HG02759 (cell line): Measurements from ENCODE around the gene PGS1.
A peak's percentile ranks its signal among the peaks of the same experiment; 100 is the strongest.
"Not testable (repeated sequence)": the region's sequence is repeated elsewhere in the genome, so short reads cannot be mapped to it uniquely, and the experiment has no call there.

Source experiments
- ATAC-seq: cut with Tn5 transposase; IDR thresholded peaks from one replicate; pipeline ENCODE4 v1.9.1; 2021; ENCODE audit warnings: mild to moderate bottlenecking, moderate library complexity; ENCODE audit not compliant: unreplicated experiment

Gene PGS1

GRCh38 chr17:78378225-78379130, at the start of gene PGS1:
Gene PGS1, plus strand, starts transcription at chr17:78378649. Its CDS starts 17 bp downstream, at chr17:78378666.
- ATAC-seq = peak; percentile 71

- no peak for ATAC-seq
These were observed 49.0 kb upstream of the PGS1 start for GRCh38 chr17:78329263-78330059.

GRCh38 chr17:78330570-78331224, 47.8 kb upstream of the PGS1 start:
- ATAC-seq = no peak

DNA sequence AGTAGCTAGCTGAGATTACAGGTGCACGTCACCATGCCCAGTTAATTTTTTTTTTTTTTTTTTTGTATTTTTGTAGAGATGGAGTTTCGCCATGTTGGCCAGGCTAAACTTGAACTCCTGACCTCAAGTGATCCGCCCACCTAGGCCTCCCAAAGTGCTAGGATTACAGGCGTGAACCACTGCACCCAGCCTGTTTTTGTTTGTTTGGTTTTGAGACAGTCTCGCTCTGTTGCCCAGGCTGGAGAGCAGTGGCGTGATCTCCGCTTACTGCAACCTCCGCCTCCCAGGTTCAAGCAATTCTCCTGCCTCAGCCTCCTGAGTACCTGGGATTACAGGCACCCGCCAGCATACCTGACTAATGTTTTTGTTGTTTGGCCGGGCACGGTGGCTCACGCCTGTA, 47.1 kb upstream of the PGS1 start:
- ATAC-seq = not testable (repeated sequence)

DNA sequence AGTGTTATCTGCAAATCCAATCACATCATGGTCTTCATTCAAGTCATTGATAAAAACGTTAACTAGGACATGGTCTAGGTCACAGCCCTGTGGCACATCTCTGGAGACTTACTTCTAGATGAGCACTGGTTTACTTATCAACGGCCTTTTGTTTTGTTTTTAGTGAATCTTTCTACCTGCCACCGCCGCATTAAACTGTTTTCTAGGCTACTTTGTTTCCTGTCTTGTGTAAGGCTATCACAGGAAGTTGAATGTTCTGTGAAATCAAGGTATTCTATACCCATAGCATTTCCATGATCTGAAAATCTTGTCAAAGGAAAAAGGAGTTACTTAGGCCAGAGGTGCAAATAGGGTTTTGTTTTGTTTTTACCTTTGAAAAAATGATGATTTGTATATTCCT, 45.5 kb upstream of the PGS1 start:
- ATAC-seq = no peak

DNA sequence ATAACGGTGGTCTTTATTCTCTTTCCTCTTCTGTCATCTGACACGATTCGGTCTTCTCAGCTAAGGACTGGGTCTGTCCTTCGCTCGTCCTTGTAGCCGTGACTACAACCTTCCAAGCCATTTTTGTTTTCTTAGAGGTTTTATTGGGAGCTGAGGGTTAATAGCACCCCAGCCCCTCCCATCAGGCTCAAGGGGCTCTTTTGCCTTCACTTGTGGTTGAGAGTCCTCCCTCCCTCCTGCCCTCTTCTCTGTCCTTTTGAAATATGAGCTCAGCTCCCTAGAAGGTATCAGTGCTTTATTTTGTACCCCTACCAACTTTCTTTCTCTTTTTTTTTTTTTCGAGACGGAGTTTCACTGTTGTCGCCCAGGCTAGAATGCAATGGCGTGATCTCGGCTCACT, 43.2 kb upstream of the PGS1 start:
- no peak for ATAC-seq

DNA sequence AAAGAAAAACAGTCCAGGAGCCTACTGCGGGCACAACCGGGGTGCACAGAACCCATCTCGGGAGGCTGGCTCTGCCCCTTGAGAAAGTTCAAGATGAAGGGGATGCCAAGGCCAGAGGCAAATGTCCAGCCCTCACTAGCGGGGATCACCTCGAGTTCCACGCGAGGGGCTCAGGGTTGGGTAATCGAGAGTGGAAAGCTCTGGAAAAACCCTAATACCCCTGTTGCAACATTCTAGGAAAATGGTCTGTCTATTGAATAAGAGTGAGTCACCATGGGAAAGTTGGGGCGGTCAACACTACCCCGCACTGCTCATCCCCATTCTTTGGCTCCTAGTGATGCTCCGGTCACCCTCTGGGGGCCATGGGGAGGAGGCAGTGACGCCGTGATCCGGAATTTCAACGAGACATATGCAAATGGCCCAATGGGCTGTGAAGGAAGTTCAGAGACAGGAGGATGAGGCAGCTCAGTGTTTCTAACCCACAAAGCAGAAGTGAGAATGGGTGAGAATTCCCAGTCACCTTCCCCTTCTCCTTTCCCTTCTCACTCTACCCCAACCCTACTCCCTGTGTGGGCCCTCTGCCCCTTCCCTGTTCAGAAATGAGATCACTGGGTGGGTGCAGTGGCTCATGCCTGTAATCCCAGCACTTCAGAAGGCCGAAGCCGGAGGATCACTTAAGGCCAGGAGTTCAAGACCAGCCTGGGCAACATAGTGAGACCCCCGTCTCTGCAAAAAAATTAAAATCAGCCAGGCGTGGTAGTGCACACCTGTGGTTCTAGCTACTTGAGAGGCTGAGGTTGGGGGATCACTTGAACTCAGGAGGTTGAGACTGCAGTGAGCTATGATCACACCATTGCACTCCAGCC, 41.0 kb upstream of the PGS1 start:
- peak; percentile 58 for ATAC-seq

DNA sequence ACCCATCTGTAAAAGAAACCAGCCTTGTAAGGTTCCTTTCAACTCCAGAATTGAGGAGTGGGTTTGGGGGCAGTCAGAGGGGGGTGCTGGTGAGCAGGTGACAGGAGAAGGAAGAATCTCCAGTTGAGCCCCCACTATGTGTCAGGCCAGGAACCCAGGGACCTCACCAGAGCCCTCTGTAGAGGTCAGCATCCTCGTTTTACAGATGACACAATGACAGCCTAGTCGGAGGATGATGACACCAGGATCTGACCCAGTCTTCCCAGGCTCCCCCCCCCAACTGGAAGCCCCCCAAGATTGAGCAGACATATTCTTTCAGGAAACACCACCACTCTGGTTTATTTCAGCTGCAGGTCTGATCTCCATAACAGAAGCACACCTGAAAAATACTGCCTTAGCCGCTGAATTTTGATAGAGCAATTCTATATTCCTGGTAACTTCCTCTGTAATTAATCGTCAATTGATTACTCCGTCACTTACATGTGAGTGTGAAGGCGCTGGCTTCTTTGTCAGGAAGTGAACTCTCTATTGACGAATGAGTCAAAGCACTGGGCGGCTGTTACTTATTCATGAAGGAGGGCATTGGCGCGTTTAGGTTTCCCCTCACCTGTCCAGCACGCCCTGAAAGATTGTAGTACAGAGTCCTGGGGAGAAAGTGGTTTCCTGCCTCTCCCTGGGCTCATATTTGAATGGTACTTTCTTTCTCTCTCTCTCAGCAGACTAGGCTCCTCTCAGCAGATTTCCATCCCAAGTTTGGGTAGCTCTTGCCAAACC, 39.8 kb upstream of the PGS1 start:
- ATAC-seq = no peak

DNA sequence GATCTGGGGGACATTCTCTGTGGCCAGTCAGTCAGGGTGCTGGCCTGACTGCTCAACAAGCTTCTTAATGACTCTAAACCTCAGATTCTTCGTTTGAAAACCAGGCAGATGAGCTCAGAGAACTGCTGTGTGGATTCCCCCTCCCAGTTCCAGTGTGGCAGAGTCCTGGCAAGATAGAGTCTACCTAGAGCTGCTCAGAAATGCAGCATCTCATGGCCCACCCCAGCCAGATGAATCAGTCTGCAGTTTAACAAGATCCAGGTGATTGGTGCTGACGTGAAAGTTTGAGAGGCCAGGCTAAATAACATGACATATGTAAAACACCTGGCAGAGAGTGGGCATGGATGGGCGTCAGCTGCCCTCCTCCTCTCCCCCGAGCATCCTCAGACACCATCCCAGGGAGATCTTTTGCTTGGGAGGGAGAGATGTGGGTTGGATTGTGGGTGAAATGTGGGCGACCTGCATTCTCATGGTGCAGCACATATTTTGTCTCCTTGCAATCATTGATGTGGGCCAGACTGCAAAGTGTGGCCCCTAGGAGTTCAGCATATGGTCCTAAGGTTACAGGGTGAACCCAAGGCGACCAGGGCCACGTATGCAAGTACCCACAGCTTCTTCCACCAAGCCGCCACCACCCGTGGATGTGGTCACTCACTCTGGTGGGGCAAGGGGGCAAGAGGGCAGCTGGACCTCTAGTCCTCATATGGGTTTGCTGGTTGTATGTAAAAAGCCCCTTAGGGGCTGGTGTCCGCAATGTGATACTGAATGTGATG, 38.1 kb upstream of the PGS1 start:
- no peak for ATAC-seq

- ATAC-seq = no peak
These were observed 36.6 kb upstream of the PGS1 start for GRCh38 chr17:78341559-78342448.

GRCh38 chr17:78342449-78343186, 35.8 kb upstream of the PGS1 start:
- ATAC-seq = no peak

DNA sequence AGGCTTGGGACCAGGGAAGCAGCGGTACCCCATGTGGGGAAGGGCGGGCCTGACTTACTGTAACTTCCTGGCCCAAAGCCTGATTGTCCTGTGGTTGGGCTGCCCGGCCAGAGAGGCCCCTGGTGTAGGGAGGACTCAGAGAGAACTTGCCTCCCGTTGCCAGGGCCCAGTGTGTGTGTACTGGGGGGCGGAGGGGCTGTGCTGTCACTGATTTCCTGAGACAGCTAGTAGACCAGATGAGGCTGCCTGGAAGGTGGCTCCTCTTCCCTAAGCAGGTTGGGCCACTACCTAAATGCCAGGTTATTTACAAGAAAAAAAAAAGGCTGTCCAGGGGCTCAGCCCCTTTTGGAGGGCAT, 35.3 kb upstream of the PGS1 start:
- no peak for ATAC-seq

DNA sequence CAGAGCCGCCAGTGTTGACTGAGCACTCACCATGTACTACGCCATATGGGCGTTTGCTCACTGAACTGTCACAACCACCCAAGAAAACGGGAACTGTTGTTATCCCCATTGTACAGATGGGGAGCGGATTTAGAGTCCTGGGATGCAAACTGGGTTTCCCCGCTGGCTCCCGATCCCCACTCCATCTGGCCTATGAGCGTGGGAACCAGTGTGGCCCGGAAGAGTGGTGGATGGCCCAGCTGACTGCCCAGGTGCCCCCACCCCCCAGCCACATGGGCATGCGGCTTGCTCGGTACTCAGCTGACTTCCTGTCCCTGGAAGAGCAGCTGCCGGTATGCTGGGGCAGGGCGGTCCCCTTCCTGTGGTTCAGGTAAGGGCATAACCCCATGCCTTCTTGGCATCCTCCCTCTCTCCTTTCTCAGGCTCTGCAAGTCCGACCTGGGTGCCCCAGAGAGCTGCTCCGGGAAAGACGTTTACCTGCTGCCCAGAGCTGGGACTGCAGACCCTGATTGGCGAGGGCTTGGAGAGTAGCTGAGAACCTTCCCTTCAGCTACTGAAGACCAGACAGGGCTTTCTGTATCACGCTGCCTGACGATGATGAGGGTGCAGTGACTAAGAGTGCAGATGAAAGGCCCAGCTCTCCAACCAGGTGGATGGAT, 34.8 kb upstream of the PGS1 start:
- peak; percentile 46 for ATAC-seq

DNA sequence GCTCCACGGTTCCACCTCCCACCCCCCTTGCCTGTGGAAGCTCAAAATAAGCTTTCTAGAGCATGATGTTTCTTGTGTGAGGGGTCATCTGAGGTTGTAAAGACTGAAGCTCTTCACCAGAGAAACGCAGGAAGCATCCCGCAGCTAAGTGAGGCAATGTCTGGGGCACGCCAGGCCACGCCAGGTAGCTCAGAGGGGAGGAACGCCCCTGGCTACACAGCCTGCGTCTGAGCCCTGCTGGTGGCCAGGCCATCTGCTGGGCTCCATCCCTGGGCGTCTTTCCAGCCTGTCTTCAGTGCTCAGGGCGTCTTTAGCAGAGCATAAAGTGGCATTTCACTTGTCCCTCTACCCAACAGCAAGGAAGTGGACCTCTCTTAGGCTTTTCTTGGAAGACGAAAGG, 33.8 kb upstream of the PGS1 start:
- ATAC-seq = no peak

GRCh38 chr17:78345172-78345571, 33.3 kb upstream of the PGS1 start:
- no peak for ATAC-seq

DNA sequence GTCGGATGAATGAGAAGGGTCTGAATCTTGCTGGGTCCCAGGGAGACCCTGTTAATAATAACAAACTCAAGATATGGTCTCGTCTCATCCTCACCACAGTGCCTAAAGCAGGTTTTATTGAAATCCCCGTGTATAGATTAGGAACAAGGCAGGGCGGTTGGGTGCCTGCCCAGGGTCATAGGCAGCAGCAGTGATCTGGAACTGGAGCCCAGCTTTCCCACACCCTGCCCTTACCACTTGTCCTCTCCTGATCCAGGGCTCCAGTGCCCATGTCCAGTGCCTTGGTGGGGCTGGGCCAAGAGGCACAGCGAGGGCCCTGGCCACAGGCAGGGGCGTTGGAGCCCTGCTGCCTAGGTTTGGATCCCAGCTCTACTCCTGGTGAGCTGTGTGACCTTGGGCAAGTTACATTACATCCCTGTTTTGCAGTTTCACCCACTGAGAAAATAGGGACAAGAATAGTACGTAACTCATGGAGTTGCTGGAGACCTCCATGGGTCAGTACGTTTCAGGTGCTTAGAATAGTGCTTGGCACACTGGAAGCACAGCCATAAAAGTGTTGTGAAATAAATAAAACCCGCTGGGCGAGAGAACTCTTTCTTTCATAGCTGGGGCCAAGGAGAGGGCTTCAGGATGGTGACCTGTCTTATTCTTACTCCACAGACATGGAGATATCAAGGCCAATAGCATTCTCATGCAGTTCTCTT, 32.5 kb upstream of the PGS1 start:
- ATAC-seq = no peak
